ENCODE measurements around the gene SEC31B. TPM values are rescaled to one million over a fixed set of nuclear protein-coding genes. Genes with fewer than 3 reads are reported as not detected.

Gene SEC31B
- total and polyA plus RNA-seq, 7 donors = 0.60 to 19.4 (median 5.3) TPM

DNA sequence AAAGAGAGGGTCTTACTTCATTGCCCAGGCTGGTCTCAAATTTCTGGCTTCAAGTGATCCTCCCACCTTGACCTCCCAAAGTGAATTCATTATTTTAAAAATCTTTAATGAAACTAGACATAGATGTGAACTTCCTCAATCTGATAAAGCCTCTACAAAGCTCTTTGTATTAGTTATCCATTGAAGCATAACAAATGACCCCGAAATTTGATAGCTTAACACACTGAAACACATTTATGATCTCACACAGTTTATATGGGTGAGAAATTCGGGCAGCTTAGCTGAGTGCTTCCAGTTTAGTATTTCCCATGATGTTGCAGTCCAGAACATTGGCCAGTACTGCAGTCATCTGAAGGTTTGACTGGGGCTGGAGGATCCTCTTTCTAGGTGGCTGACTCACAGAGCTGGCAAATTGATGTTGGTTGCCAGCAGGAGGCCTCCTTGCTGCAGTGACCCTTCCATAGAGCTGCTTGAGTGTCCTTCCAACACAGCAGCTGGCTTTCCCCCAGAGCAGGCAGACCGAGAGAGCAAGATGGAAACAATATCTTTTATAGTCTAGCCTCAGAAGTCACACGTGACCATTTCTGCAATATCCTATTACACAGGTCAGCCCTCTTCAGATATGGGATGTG is 73.4 kb downstream of the SEC31B start:
- DNase-seq = no peak
- 71 to 75% methylated on average over 4 of the region's 4 CpGs for WGBS, 2 donors

DNA sequence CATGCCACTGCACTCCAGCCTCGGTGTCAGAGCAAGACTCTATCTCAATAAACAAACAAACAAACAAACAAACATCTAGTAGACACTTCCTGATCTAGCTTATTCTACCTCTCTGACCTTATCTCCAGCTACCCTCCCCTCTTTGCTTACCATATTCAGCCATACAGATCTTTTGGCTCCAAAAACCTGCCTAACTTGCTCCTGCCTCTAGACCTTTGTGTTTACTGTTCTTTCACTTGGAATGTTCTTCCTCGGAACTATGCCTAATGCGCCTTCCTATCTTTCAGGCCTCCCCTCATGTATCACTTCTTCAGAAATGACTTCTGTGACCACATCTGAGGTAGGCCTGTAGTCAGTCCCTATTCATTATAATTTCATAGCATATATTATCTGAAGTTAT is 77.1 kb downstream of the SEC31B start:
- Histone ChIP-seq H3K27ac (no peak overlapping the region), H3K4me3 (no peak overlapping the region), H3K36me3 (no peaks in the 10 kb centered on the region), H3K27me3 (no peaks in the 10 kb centered on the region), H3K4me1 (no peaks in the 10 kb centered on the region), H3K9me3 (peaks cover 0 to 5% (median 0%) of the 10 kb centered on the region in 4 donors)
- TF ChIP-seq EP300 (IDR thresholded peaks at IDR 0.05) = no peak
- no peak for TF ChIP-seq CTCF (IDR thresholded peaks at IDR 0.05)
- no peak for TF ChIP-seq POLR2A (IDR thresholded peaks at IDR 0.05)
- no peak for TF ChIP-seq POLR2AphosphoS5 (IDR thresholded peaks at IDR 0.05)
- DNase-seq = no peak
- intact Hi-C loops (cut with DNase I) = no loop called here
- WGBS, 2 donors = 35 to 67% methylated on average over 3 of the region's 3 CpGs

More for the DNA sequence above, 73.4 kb downstream of the SEC31B start:
- intact Hi-C loops (cut with DNase I) = no loop called here
- peaks cover 0 to 5% (median 0%) of the 10 kb centered on the region in 4 donors for H3K9me3 ChIP-seq
- H3K27ac ChIP-seq = no peak overlapping the region
- no peaks in the 10 kb centered on the region for H3K4me1 ChIP-seq
- TF ChIP-seq POLR2A (IDR thresholded peaks at IDR 0.05) (no peak), POLR2AphosphoS5 (IDR thresholded peaks at IDR 0.05) (no peak), EP300 (IDR thresholded peaks at IDR 0.05) (no peak), CTCF (IDR thresholded peaks at IDR 0.05) (no peak)
- H3K4me3 ChIP-seq = no peak overlapping the region
- H3K27me3 ChIP-seq = no peaks in the 10 kb centered on the region
- H3K36me3 ChIP-seq = no peaks in the 10 kb centered on the region

DNA sequence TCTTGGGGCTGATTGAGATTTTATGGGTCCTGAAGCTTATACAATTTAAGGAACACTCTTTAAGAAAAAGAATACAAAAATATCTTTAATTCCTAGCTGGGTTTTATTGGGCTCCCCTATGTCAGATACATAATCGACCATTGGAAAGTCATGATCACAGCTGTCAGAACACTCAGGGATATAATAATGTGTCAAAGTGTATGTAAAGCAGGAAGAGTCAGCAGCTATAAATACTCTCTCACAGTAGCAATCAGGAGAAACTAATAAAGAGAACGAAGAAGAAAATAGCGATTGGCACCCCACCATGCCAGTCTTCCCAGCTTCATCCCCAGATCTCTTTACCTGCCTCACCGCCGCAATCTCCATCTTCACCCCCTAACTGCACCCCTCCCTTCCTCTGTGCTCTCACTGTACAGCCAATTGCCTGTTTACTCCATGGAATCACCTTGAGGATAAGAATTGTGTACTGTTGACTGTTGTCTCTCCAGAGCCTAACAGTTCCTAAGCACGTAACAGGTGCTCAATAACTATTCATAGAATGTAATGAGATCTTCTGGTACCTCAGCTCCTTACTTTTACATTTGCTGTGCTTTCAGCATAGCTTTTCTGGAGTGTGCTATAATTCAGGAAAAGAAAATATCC is 80.9 kb downstream of the SEC31B start:
- intact Hi-C loops (cut with DNase I) = no loop called here
- no peaks in the 10 kb centered on the region for H3K36me3 ChIP-seq
- 81 to 91% methylated on average over 6 of the region's 6 CpGs for WGBS, 2 donors
- no peaks in the 10 kb centered on the region for H3K4me1 ChIP-seq
- H3K9me3 ChIP-seq = no peaks in the 10 kb centered on the region
- no peak overlapping the region for H3K4me3 ChIP-seq
- DNase-seq = no peak
- H3K27ac ChIP-seq = no peak overlapping the region
- TF ChIP-seq EP300 (IDR thresholded peaks at IDR 0.05) (no peak), CTCF (IDR thresholded peaks at IDR 0.05) (no peak), POLR2AphosphoS5 (IDR thresholded peaks at IDR 0.05) (no peak), POLR2A (IDR thresholded peaks at IDR 0.05) (no peak)
- no peaks in the 10 kb centered on the region for H3K27me3 ChIP-seq

Other genes starting within 250 kb of the SEC31B start
- gene BLOC1S2, start 233.2 kb downstream of the SEC31B start, total RNA-seq = 10 to 100 TPM; 12.1 to 23.9 (median 18.3) TPM
- gene BLOC1S2, start 233.2 kb downstream of the SEC31B start, polyA plus RNA-seq = 10 to 100 TPM; 36.6 to 55.0 (median 51.1) TPM
- gene PKD2L1, start 189.6 kb downstream of the SEC31B start, total RNA-seq = not detected
- gene PKD2L1, start 189.6 kb downstream of the SEC31B start, polyA plus RNA-seq = 1 to 10 TPM in 1 of 3 donors, under 1 TPM in 2; 0.31 to 4.2 (median 0.60) TPM
- 10 to 100 TPM in 3 of 4 donors, 1 to 10 TPM in 1; 4.8 to 28.5 (median 12.5) TPM for gene SCD, start 172.6 kb downstream of the SEC31B start, total RNA-seq
- gene SCD, start 172.6 kb downstream of the SEC31B start, polyA plus RNA-seq = 100 to 1,000 TPM in 1 of 3 donors, 10 to 100 TPM in 1, 1 to 10 TPM in 1; 4.2 to 199 (median 15.7) TPM
- gene WNT8B, start 56.9 kb downstream of the SEC31B start, total RNA-seq = not detected
- under 1 TPM in 1 of 3 donors, not detected in 2; 0.06 TPM for gene WNT8B, start 56.9 kb downstream of the SEC31B start, polyA plus RNA-seq
- gene NDUFB8, start 10.0 kb upstream of the SEC31B start, total RNA-seq = 100 to 1,000 TPM; 232 to 449 (median 299) TPM
- 100 to 1,000 TPM; 359 to 419 (median 391) TPM for gene NDUFB8, start 10.0 kb upstream of the SEC31B start, polyA plus RNA-seq
- gene HIF1AN, start 16.1 kb upstream of the SEC31B start, total RNA-seq = 10 to 100 TPM; 13.2 to 23.8 (median 13.9) TPM
- 10 to 100 TPM in 1 of 3 donors, 1 to 10 TPM in 2; 4.2 to 11.1 (median 5.3) TPM for gene HIF1AN, start 16.1 kb upstream of the SEC31B start, polyA plus RNA-seq
- not detected for gene PAX2, start 225.7 kb upstream of the SEC31B start, total RNA-seq
- not detected for gene PAX2, start 225.7 kb upstream of the SEC31B start, polyA plus RNA-seq

All from sigmoid colon (tissue), 7 donors.